ENCODE data around the gene NAALADL2.
"Not testable (repeated sequence)": the region's sequence is repeated elsewhere in the genome, so short reads cannot be mapped to it uniquely, and the experiment has no call there.

GRCh38 chr3:175829809-175830208 is 970.7 kb downstream of the NAALADL2 start:
- TF ChIP-seq RAD21 (IDR thresholded peaks at IDR 0.05); YY1 (IDR thresholded peaks at IDR 0.05); CTCF (IDR thresholded peaks at IDR 0.05; ENCODE audit: low read depth, low read length, missing input control); REST (IDR thresholded peaks at IDR 0.05); SP1 (IDR thresholded peaks at IDR 0.05); FOXA1 (IDR thresholded peaks at IDR 0.05); NR2F2 (IDR thresholded peaks at IDR 0.05); JUND (IDR thresholded peaks at IDR 0.05); GABPA (IDR thresholded peaks at IDR 0.05 in 1 of 2, conservative IDR thresholded peaks at IDR 0.05 in 1 of 2): not testable (repeated sequence)

All from liver (tissue), 3 donors.